Renal pelvis (tissue), 12 donors: ENCODE results near the gene PHLDA3. TPM values are rescaled to one million over a fixed set of nuclear protein-coding genes. Genes with fewer than 3 reads are reported as not detected.

ENCODE experiments used
- DNase-seq: peaks from one replicate; pipeline ENCODE4 v3.0.0-alpha.2; 2013
- long read RNA-seq, 16 experiments: transcript quantifications; one replicate each; lab custom pipeline, GENCODE V29; 2026
- polyA plus RNA-seq, 3 donors: library from polyadenylated mRNA; unstranded; fragments of 120-200 nt; gene quantifications; one replicate each; pipeline ENCODE4 v1.2.1, GENCODE V29; 2013; ENCODE audit not compliant: insufficient read length in 3 of 3

The PHLDA3 gene
- 10 to 100 TPM; 11.4 to 15.7 (median 12.7) TPM for polyA plus RNA-seq
- long read RNA-seq, donor 1, transcript PHLDA3-202 (2 exons, 2,640 nt) = major isoform, 11 of 12 reads
- long read RNA-seq, donor 1, partial matches to known transcripts = 0 of 12 reads
- long read RNA-seq, donor 1, other reads (novel, unspliced or antisense) = 0 of 12 reads
- long read RNA-seq, donor 2, transcript PHLDA3-202 (2 exons, 2,640 nt) = major isoform, 12 of 12 reads
- long read RNA-seq, donor 2, partial matches to known transcripts = 0 of 12 reads
- long read RNA-seq, donor 2, other reads (novel, unspliced or antisense) = 0 of 12 reads
- long read RNA-seq, donor 3, transcript PHLDA3-202 (2 exons, 2,640 nt) = major isoform, 5 of 6 reads
- long read RNA-seq, donor 3, partial matches to known transcripts = 0 of 6 reads
- long read RNA-seq, donor 3, other reads (novel, unspliced or antisense) = 0 of 6 reads
- long read RNA-seq, donor 4, transcript PHLDA3-202 (2 exons, 2,640 nt) = major isoform, 17 of 17 reads
- long read RNA-seq, donor 4, partial matches to known transcripts = 0 of 17 reads
- long read RNA-seq, donor 4, other reads (novel, unspliced or antisense) = 0 of 17 reads
- long read RNA-seq, donor 5, transcript PHLDA3-202 (2 exons, 2,640 nt) = major isoform, 6 of 6 reads
- long read RNA-seq, donor 5, partial matches to known transcripts = 0 of 6 reads
- long read RNA-seq, donor 5, other reads (novel, unspliced or antisense) = 0 of 6 reads
- long read RNA-seq, donor 6, transcript PHLDA3-202 (2 exons, 2,640 nt) = major isoform, 6 of 6 reads
- long read RNA-seq, donor 6, partial matches to known transcripts = 0 of 6 reads
- long read RNA-seq, donor 6, other reads (novel, unspliced or antisense) = 0 of 6 reads
- long read RNA-seq, donor 7, transcript PHLDA3-202 (2 exons, 2,640 nt) = major isoform, 15 of 15 reads
- long read RNA-seq, donor 7, partial matches to known transcripts = 0 of 15 reads
- long read RNA-seq, donor 7, other reads (novel, unspliced or antisense) = 0 of 15 reads
- long read RNA-seq, donor 8, transcript PHLDA3-202 (2 exons, 2,640 nt) = major isoform, 13 of 13 reads
- long read RNA-seq, donor 8, partial matches to known transcripts = 0 of 13 reads
- long read RNA-seq, donor 8, other reads (novel, unspliced or antisense) = 0 of 13 reads
- long read RNA-seq, donor 9, transcript PHLDA3-202 (2 exons, 2,640 nt) = major isoform, 9 of 9 reads
- long read RNA-seq, donor 9, partial matches to known transcripts = 0 of 9 reads
- long read RNA-seq, donor 9, other reads (novel, unspliced or antisense) = 0 of 9 reads
- long read RNA-seq, donor 10, transcript PHLDA3-202 (2 exons, 2,640 nt) = major isoform, 12 of 12 reads
- long read RNA-seq, donor 10, partial matches to known transcripts = 0 of 12 reads
- long read RNA-seq, donor 10, other reads (novel, unspliced or antisense) = 0 of 12 reads
- long read RNA-seq, donor 11, transcript PHLDA3-202 (2 exons, 2,640 nt) = major isoform, 7 of 7 reads
- long read RNA-seq, donor 11, partial matches to known transcripts = 0 of 7 reads
- long read RNA-seq, donor 11, other reads (novel, unspliced or antisense) = 0 of 7 reads
- long read RNA-seq, donor 12, transcript PHLDA3-202 (2 exons, 2,640 nt) = major isoform, 12 of 13 reads
- long read RNA-seq, donor 12, partial matches to known transcripts = 0 of 13 reads
- long read RNA-seq, donor 12, other reads (novel, unspliced or antisense) = 0 of 13 reads
- long read RNA-seq, donor 13, transcript PHLDA3-202 (2 exons, 2,640 nt) = major isoform, 5 of 5 reads
- long read RNA-seq, donor 13, partial matches to known transcripts = 0 of 5 reads
- long read RNA-seq, donor 13, other reads (novel, unspliced or antisense) = 0 of 5 reads
- long read RNA-seq, donor 14 = 0 reads
- long read RNA-seq, donor 15, transcript PHLDA3-202 (2 exons, 2,640 nt) = major isoform, 24 of 24 reads
- long read RNA-seq, donor 15, partial matches to known transcripts = 0 of 24 reads
- long read RNA-seq, donor 15, other reads (novel, unspliced or antisense) = 0 of 24 reads
- long read RNA-seq, donor 16, transcript PHLDA3-202 (2 exons, 2,640 nt) = major isoform, 6 of 6 reads
- long read RNA-seq, donor 16, partial matches to known transcripts = 0 of 6 reads
- long read RNA-seq, donor 16, other reads (novel, unspliced or antisense) = 0 of 6 reads

- peak; percentile 81 for DNase-seq
Measured at GRCh38 chr1:201468844-201469644, at the start of gene PHLDA3. PHLDA3 (minus strand) TSS chr1:201469188; CDS start chr1:201468786, 402 bp downstream.

GRCh38 chr1:201518071-201518470, 49.1 kb upstream of the PHLDA3 start:
- DNase-seq = no peak

- DNase-seq = no peak
Measured at GRCh38 chr1:201517631-201518030, 48.6 kb upstream of the PHLDA3 start.

GRCh38 chr1:201516511-201517127, 47.6 kb upstream of the PHLDA3 start:
- DNase-seq = no peak

- DNase-seq = no peak
Measured at GRCh38 chr1:201515895-201516294, 46.9 kb upstream of the PHLDA3 start.

- DNase-seq = no peak
Measured at GRCh38 chr1:201515062-201515750, 46.2 kb upstream of the PHLDA3 start.

DNA sequence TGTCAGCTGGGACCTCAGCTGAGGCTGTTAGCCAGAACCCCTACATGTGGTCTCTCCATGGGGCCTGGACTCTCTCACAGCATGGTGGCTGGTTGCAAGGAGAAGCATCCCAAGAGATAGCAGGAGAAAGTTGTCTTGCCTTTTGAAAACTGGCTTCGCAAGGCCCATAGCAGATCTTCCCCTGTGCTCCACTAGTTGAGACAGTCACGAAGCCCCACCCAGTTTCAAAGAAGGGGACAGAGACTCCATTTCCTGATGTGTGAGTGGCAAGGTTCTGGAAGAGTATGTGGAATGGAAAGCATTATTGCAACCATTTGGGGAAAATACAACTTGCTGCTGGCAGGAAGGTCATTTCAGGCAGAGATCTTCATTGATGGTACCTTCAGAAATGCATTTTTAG, 45.5 kb upstream of the PHLDA3 start:
- DNase-seq = no peak

GRCh38 chr1:201513498-201514243, 44.7 kb upstream of the PHLDA3 start:
- no peak for DNase-seq

DNA sequence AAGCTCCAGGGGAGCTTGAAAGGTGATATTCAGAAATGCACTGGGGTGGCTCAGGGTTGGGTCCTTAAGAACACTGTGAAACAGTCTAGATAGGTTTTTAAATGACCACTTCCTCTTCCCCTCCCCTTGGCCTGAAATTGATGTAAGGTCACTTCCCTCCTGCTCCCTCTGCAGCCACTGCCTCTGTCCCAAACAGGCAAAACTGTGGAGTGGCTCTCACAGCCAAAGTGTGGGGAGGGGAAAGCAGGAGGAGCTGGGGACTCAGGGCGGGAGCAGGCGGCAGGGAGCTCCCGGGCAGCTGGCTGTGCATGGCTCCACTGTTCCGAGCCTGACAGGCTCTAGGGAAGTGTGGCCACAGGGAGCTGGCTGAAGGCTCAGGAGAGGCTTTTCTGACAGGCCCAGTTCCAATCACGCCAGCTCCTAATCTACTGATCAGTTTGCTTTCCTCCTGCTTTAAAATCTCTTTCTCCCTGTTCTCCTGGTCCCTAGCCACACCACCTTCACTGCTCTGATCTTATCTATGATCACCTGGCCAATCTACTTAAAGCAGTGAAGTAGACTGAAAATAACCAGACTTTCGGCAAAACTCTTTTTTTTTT, 43.1 kb upstream of the PHLDA3 start:
- DNase-seq = no peak

- DNase-seq = no peak
Measured at GRCh38 chr1:201511396-201511940, 42.5 kb upstream of the PHLDA3 start.

GRCh38 chr1:201510734-201511133, 41.7 kb upstream of the PHLDA3 start:
- no peak for DNase-seq

DNA sequence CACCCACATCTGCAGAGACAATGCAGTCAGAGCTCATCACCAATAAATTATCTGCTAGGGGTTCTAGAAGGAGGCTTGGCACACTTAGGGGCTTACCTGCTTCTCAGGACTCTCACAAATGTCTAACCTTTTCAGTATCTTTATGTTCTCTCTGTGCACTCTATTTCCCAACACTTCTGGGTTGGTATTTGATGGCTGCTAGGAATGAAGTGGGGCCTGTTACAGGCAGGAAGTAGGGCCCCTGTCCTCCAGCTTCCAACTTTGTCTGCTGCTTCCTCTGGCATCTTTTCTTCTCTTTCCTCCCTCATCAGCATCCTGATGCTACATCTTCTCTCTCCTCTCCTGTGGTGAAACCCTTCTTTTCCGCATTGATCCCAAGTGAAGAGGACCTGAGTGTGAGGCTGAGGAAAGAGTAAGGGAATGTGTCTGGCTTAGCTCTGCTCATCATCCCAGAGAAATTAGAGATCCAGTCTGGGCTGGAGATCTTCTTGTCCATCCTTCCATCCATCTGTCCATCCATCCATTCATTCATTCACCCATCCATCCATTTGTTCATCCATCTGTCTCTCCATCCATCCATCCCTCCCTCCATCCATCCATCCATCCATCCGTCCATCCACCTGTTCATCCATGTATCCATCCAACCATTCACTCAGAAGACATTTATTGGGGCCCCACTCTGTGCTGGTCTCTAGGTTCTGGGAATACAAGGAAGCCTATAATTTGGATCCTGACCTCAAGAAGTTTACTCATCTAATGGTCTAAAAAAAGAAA, 40.8 kb upstream of the PHLDA3 start:
- no peak for DNase-seq

- DNase-seq = no peak
Measured at GRCh38 chr1:201508809-201509208, 39.8 kb upstream of the PHLDA3 start.

DNA sequence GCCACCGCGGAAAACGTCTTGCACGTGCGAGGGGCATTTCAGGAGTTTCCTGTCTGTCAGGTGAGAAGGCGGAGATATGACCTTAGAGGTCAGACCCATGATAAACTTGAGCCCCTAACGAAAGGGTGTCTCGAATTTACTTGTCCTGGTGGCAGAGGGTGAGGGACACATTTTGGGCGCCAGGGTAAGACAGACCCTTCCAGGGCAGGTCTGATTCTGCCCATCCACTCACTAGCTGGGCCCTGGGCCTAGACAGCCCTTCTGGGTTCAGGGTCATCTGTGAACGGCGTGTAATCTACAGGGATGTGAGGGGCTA, 38.3 kb upstream of the PHLDA3 start:
- DNase-seq = no peak

GRCh38 chr1:201506557-201507359, 37.8 kb upstream of the PHLDA3 start, which contains the start of gene CSRP1:
CSRP1 (minus strand) TSS chr1:201507123; CDS start chr1:201496303, 10,820 bp downstream.
- peak; percentile 82 for DNase-seq
